Measurements from ENCODE around the gene PNPLA1. TPM values are rescaled to one million over a fixed set of nuclear protein-coding genes. Genes with fewer than 3 reads are reported as not detected.

Gene PNPLA1
- polyA plus RNA-seq, 1 donor (not counting 4 experiments of a cell fraction or from before 2014, with no cell fraction given): 0.14 TPM

DNA sequence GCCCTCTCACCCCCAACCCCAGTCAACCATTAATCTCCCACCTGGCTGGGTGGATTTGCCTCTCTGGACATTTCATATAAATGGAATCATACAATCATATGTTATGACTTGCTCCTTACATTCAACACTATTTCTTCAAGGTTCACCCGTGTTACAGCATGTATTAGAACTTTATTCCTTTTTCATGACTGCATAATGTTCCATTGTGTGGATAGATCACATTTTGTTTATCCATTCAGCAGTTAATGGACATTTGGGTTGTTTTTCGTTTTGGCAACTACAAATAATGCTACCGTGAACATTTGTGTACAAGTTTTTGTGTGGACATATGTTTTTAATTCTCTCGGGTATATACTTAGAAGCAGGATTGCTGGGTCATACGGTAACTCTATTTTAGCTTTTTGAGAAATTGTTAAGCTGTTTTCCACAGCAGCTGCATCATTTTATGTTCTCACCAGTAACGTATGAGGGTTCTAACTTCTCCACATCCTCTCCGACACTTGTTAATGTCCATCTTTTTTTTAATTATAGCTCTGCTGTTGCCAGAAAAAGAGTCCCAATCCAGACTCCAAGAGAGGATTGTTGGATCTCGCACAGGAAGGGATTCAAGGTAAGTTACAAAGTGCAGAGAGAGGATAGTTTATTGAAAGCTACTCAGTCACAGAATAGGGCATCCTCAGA is 82.8 kb downstream of the PNPLA1 start:
- H3K27ac ChIP-seq (ENCODE audit: control insufficient read depth, insufficient read depth, low read length): no peak overlapping the region
- H3K4me3 ChIP-seq (ENCODE audit: control insufficient read depth in 2 of 3, extremely low read depth in 1 of 3, insufficient read depth in 2 of 3, low read depth in 1 of 3, low read length in 3 of 3): no peak overlapping the region
- H2AFZ ChIP-seq (ENCODE audit: control insufficient read depth, low read length): no peak overlapping the region
- H3K4me1 ChIP-seq (ENCODE audit: control insufficient read depth, extremely low read depth, insufficient read depth, low read length): no peaks in the 10 kb centered on the region
- dilution Hi-C loops (cut with MboI; ENCODE audit: extremely low pct_ligation_motif_present, low sequenced_read_pairs): no loop called here
- DNase-seq (ENCODE audit: low read depth, low spot score): no peak
- no peaks in the 10 kb centered on the region for H4K20me1 ChIP-seq (ENCODE audit: control insufficient read depth, extremely low read depth, insufficient read depth, low read length)
- TF ChIP-seq EZH2 (IDR thresholded peaks at IDR 0.05; ENCODE audit: low read length): no peak
- TF ChIP-seq, protein P1, sequence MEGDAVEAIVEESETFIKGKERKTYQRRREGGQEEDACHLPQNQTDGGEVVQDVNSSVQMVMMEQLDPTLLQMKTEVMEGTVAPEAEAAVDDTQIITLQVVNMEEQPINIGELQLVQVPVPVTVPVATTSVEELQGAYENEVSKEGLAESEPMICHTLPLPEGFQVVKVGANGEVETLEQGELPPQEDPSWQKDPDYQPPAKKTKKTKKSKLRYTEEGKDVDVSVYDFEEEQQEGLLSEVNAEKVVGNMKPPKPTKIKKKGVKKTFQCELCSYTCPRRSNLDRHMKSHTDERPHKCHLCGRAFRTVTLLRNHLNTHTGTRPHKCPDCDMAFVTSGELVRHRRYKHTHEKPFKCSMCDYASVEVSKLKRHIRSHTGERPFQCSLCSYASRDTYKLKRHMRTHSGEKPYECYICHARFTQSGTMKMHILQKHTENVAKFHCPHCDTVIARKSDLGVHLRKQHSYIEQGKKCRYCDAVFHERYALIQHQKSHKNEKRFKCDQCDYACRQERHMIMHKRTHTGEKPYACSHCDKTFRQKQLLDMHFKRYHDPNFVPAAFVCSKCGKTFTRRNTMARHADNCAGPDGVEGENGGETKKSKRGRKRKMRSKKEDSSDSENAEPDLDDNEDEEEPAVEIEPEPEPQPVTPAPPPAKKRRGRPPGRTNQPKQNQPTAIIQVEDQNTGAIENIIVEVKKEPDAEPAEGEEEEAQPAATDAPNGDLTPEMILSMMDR (optimal IDR thresholded peaks at IDR 0.05 in 1 of 3, IDR thresholded peaks at IDR 0.05 in 1 of 3, conservative IDR thresholded peaks at IDR 0.05 in 1 of 3; ENCODE audit: extremely low read depth in 1 of 3, insufficient read depth in 2 of 3, low read length in 3 of 3): no peak
- H3K9me3 ChIP-seq (ENCODE audit: control insufficient read depth, low read depth, low read length): no peaks in the 10 kb centered on the region
- no peaks in the 10 kb centered on the region for H3K79me2 ChIP-seq (ENCODE audit: control insufficient read depth, insufficient read depth, low read length)
- no peak for FAIRE-seq
- H3K9ac ChIP-seq (ENCODE audit: control insufficient read depth, extremely low read depth, insufficient read depth, low read length): no peak overlapping the region
- H3K9me1 ChIP-seq (ENCODE audit: control insufficient read depth, extremely low read depth, insufficient read depth, low read length): no peaks in the 10 kb centered on the region
- H3K36me3 ChIP-seq (ENCODE audit: control insufficient read depth in 2 of 2, extremely low read depth in 1 of 2, insufficient read depth in 2 of 2, low read length in 2 of 2): no peaks in the 10 kb centered on the region
- no peak overlapping the region for H3K4me2 ChIP-seq (ENCODE audit: control insufficient read depth, extremely low read depth, insufficient read depth, low read depth, low read length)
- H3K27me3 ChIP-seq (ENCODE audit: control insufficient read depth, extremely low read depth, insufficient read depth, low read length): no peaks in the 10 kb centered on the region

DNA sequence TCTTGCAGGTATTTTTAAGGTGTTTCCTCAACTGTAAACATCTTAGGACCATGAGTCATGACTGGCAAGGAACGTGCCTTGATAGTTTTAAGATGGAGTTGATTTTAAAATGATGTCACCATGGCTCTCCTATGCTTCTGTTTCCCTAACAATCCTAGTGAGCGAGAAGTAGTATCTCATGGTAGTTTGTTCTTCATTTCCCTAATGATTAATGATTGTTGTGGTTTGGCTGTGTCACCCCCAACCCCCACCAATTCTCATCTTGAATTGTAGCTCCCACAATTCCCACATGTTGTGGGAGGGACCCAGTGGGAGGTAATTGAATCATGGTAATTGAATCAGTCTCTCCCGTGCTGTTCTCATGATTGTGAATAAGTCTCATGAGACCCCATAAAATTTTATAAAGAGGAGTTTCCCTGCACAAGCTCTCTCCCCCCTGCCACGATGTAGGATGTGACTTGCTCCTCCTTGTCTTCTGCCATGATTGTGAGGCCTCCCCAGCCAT is 83.6 kb downstream of the PNPLA1 start:
- no peak for TF ChIP-seq EZH2 (IDR thresholded peaks at IDR 0.05; ENCODE audit: low read length)
- TF ChIP-seq, protein P1 (optimal IDR thresholded peaks at IDR 0.05 in 1 of 3, IDR thresholded peaks at IDR 0.05 in 1 of 3, conservative IDR thresholded peaks at IDR 0.05 in 1 of 3; ENCODE audit: extremely low read depth in 1 of 3, insufficient read depth in 2 of 3, low read length in 3 of 3): no peak
- H3K36me3 ChIP-seq (ENCODE audit: control insufficient read depth in 2 of 2, extremely low read depth in 1 of 2, insufficient read depth in 2 of 2, low read length in 2 of 2): no peaks in the 10 kb centered on the region
- no peak overlapping the region for H3K4me2 ChIP-seq (ENCODE audit: control insufficient read depth, extremely low read depth, insufficient read depth, low read depth, low read length)
- H2AFZ ChIP-seq (ENCODE audit: control insufficient read depth, low read length): no peak overlapping the region
- H3K27ac ChIP-seq (ENCODE audit: control insufficient read depth, insufficient read depth, low read length): no peak overlapping the region
- no peak overlapping the region for H3K9ac ChIP-seq (ENCODE audit: control insufficient read depth, extremely low read depth, insufficient read depth, low read length)
- no peaks in the 10 kb centered on the region for H3K9me1 ChIP-seq (ENCODE audit: control insufficient read depth, extremely low read depth, insufficient read depth, low read length)
- FAIRE-seq (no peak), DNase-seq (ENCODE audit: low read depth, low spot score) (no peak)
- dilution Hi-C loops (cut with MboI; ENCODE audit: extremely low pct_ligation_motif_present, low sequenced_read_pairs): no loop called here
- no peaks in the 10 kb centered on the region for H3K9me3 ChIP-seq (ENCODE audit: control insufficient read depth, low read depth, low read length)
- H4K20me1 ChIP-seq (ENCODE audit: control insufficient read depth, extremely low read depth, insufficient read depth, low read length): no peaks in the 10 kb centered on the region
- no peaks in the 10 kb centered on the region for H3K4me1 ChIP-seq (ENCODE audit: control insufficient read depth, extremely low read depth, insufficient read depth, low read length)
- H3K79me2 ChIP-seq (ENCODE audit: control insufficient read depth, insufficient read depth, low read length): no peaks in the 10 kb centered on the region
- no peak overlapping the region for H3K4me3 ChIP-seq (ENCODE audit: control insufficient read depth in 2 of 3, extremely low read depth in 1 of 3, insufficient read depth in 2 of 3, low read depth in 1 of 3, low read length in 3 of 3)
- H3K27me3 ChIP-seq (ENCODE audit: control insufficient read depth, extremely low read depth, insufficient read depth, low read length): no peaks in the 10 kb centered on the region

Data from keratinocyte (primary cell).